SIG-M5 treated with dmso at 0.1 percent for 504 hours (cell line): ENCODE measurements around the gene LRRC61.

Experiments used
- DNase-seq: peaks from one replicate; lab custom pipeline; 2025; ENCODE audit not compliant: unreplicated experiment; lab: John Stamatoyannopoulos, UW

Gene LRRC61

DNA sequence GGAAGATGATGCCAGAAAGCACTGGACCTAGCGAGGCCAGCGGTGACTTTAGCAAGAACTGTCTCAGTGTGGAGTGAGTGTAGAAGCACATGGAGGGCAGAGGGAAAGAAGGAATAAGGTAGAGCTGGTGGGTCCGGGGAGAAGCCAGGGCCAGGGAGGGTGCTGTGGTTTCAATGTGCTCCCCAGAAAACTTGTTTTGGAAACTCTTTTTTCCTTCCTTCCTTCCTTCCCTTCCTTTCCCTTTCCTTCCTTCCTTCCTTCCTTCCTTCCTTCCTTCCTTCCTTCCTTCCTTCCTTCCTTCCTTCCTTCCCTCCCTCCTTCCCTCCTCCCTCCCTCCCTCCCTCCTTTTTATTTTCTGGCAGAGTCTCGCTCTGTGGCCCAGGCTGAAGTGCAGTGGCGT is 23.8 kb downstream of the LRRC61 start:
- no peak for DNase-seq

DNA sequence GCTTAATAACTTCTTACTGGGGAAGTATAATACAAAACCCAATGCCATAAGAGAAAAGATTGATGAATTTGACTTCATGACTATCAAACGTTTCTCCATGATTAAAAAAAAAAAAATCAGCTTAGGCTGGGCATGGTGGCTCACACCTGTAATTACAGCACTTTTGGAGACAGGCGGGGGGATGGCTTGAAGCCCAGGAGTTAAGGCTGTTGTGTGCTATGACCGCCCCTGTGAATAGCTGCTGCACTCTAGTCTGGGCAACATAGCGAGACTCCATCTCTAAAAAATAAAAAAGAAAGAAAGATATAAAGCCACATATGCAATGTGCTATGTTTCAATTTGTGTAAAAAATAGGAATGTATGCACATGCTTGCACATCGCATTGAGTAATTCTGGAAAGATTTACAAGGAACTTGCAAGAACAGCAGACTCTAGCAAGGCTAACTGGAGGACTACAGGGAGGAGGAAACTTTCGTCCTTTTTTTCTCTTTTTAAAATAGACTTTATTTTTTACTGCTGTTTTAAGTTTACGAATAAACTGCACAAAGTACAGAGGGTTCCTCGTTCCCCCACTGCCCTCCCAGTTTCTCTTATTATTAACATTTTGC is 28.5 kb downstream of the LRRC61 start:
- no peak for DNase-seq

DNA sequence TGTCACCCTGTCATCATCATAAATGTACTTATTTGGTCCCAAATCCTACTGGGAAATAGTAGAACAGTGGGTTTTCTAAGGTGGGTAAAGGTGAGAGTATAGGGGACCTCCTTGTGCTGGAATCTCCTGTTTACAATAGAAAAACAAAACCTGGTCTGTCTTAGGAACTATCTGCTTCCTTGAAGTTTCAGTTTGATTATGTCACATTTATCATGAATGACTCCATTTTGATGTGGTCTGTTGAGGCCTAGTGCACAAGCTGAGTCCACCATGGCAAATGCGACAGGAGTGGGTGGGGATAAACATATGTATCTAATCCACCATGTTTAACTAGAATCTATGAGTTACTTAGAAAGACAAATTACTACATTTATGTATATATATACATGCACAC is 32.5 kb downstream of the LRRC61 start:
- DNase-seq = no peak

GRCh38 chr7:150356265-150356897 is 33.2 kb downstream of the LRRC61 start:
- peak; percentile 33 for DNase-seq

- DNase-seq = no peak
These were observed 34.1 kb downstream of the LRRC61 start for GRCh38 chr7:150357270-150357669.

GRCh38 chr7:150357771-150358427 is 34.7 kb downstream of the LRRC61 start:
- DNase-seq = no peak

GRCh38 chr7:150358433-150358832 is 35.3 kb downstream of the LRRC61 start:
- no peak for DNase-seq

DNA sequence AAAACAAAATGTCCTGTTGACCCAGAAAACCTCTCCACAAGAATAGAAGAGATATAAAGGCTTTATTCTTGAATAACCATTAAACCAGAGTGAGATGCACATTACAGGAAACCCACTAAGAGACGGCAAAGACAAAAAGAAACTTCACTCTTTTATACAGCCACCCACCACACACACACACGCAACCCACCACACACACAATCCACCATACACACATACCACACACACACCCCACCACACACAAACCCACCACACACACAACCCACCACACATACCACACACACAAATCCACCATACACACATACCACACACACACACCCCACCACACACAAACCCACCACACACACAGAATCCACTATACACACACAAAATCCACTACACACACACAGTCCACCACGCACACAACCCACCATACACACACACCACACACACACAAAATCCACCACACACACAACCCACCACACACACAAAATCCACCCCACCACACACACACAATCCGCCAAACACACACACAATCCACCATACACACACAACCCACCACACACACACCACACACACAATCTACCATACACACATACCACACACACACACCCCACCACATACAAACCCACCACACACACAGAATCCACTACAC is 36.0 kb downstream of the LRRC61 start:
- DNase-seq = no peak

DNA sequence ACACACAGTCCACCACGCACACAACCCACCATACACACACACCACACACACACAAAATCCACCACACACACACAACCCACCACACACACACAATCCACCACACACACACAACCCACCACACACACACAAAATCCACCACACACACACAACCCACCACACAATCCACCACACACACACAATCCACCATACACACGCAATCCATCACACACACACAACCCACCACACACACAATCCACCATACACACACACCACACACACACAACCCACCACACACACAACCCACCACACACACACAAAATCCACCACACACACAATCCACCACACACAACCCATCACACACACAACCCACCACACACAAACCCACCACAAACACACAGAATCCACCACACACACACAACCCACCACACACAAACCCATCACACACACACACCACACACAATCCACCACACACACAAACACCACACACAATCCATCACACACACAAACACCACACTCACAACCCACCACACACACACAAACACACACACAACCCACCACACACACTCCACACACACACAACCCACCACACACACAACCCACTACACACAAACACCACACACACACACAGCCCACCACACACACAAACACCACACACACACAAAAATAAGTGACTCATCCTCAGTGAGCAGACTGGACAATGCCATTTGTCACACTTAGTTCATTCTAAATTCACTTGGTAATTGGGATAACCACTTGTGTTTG is 36.6 kb downstream of the LRRC61 start:
- no peak for DNase-seq

- no peak for DNase-seq
These were observed 37.4 kb downstream of the LRRC61 start for GRCh38 chr7:150360363-150361058.

GRCh38 chr7:150361402-150361801 is 38.2 kb downstream of the LRRC61 start:
- no peak for DNase-seq

GRCh38 chr7:150361807-150362621 is 38.9 kb downstream of the LRRC61 start:
- DNase-seq = no peak

- no peak for DNase-seq
These were observed 40.2 kb downstream of the LRRC61 start for GRCh38 chr7:150363370-150363769.

GRCh38 chr7:150363872-150364271 is 40.7 kb downstream of the LRRC61 start:
- peak; percentile 93 for DNase-seq

GRCh38 chr7:150365194-150365593 is 42.0 kb downstream of the LRRC61 start:
- DNase-seq = no peak

DNA sequence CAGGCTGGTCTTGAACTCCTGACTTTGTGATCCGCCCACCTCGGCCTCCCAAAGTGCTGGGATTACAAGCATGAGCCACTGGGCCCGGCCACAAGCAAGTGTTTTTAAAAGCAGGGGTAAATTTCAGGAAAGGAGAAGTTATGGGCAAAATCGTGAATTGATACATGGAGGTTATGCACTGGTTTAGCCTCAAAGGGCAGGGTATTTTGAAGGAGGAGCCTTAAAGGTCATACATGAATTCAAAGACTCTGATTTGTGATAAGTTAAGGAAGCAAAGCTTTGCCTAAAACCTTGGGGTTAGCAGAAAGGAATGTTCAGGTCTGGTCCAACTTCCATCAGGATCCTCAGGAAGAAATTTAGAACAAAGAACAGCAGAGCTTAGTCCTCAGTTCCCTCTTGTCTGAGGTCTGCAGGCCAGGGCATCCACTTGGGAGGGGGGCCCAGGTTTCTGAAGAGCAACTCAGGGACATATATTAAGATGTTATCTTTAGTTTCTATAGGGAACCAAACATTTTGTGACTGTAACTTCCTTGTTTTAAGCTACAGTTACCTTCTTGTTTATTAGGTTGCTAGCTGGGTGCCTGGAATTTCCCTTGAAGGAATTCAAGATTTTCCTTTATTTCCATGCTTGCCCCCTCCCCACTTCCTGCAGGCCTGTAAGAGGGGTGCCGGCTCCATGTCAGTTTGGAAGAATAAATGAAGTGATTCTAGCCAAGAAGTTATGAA is 42.7 kb downstream of the LRRC61 start:
- DNase-seq = peak; percentile 88

DNA sequence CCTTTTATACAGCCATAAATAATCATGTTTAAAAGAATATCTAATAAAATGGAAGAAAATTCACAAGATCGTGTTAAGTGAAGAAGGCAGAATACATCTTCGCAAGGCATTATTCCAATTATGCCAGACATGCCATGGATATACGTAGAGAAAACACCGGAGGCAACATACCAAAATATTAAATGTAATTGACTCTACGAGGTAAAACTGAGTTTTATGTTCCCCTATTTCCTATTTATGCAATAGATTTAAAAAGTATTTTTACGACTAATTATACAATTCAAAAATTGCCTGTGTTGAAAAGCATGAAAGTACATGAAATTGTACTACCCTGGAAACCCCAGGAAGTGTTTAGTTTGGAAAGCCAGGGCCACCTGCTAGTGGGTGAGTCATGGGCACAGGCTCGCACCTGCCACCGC is 44.5 kb downstream of the LRRC61 start:
- DNase-seq = no peak

- peak; percentile 68 for DNase-seq
These were observed 45.1 kb downstream of the LRRC61 start, which contains the start of gene REPIN1 for GRCh38 chr7:150368096-150368883. TSS of gene REPIN1 (plus strand) at chr7:150368822. CDS start at chr7:150369712, 890 bp downstream.
